Measurements from ENCODE around the gene ADAP1. TPM values are rescaled to one million over a fixed set of nuclear protein-coding genes. Genes with fewer than 3 reads are reported as not detected.

ADAP1 gene
- total RNA-seq, 6 experiments from 2014 or later = 1.4 to 4.2 (median 2.7) TPM

- Histone ChIP-seq H3K27ac (no peak overlapping the region), H3K4me3 (no peak overlapping the region), H3K36me3 (no peaks in the 10 kb centered on the region), H3K27me3 (no peaks in the 10 kb centered on the region), H3K4me1 (peaks cover 0 to 10% (median 0%) of the 10 kb centered on the region in 4 donors), H3K9me3 (no peaks in the 10 kb centered on the region)
- DNase-seq (no peak), ATAC-seq (no peak)
- intact Hi-C loops (cut with DNase I) = no loop called here
- TF ChIP-seq POLR2A (IDR thresholded peaks at IDR 0.05) (no peak), CTCF (IDR thresholded peaks at IDR 0.05) (no peak)
- WGBS (ENCODE audit: insufficient coverage, low coverage, low lambda C conversion rate, missing lambda C conversion rate) = 84% methylated on average over 21 of the region's 37 CpGs
These were observed 50.3 kb downstream of the ADAP1 start for GRCh38 chr7:903921-904755.

DNA sequence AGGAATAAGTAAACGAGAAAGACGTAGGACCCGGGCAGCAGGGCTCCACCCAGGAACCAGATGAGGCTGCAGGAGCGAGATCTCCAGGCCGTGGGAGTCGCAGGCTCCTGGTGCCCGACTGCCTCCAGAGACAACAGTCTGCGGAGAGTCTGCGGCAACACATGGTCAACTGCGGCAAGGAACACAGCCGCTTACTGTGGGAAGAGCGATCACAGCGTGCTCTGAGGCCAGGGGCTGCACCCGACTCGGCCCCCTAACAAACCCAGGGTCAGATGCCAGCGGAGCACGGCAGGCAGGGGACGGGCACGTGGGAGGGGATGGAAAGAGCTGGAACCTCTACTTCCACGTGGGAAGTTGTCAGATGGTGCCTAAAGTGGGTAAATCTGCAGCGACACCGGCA, 51.5 kb downstream of the ADAP1 start:
- no peaks in the 10 kb centered on the region for H3K36me3 ChIP-seq
- no peaks in the 10 kb centered on the region for H3K27me3 ChIP-seq
- intact Hi-C loops (cut with DNase I) = no loop called here
- H3K27ac ChIP-seq = no peak overlapping the region
- H3K4me3 ChIP-seq = no peak overlapping the region
- 89% methylated on average over 14 of the region's 22 CpGs for WGBS (ENCODE audit: insufficient coverage, low coverage, low lambda C conversion rate, missing lambda C conversion rate)
- TF ChIP-seq CTCF (IDR thresholded peaks at IDR 0.05) (no peak), POLR2A (IDR thresholded peaks at IDR 0.05) (no peak)
- no peaks in the 10 kb centered on the region for H3K9me3 ChIP-seq
- ATAC-seq (no peak), DNase-seq (no peak)
- H3K4me1 ChIP-seq = peaks cover 0 to 10% (median 0%) of the 10 kb centered on the region in 4 donors

- TF ChIP-seq POLR2A (IDR thresholded peaks at IDR 0.05) = no peak
- TF ChIP-seq CTCF (IDR thresholded peaks at IDR 0.05) = no peak
- Histone ChIP-seq H3K27me3 (no peaks in the 10 kb centered on the region), H3K36me3 (peaks cover 0 to 7% (median 3%) of the 10 kb centered on the region in 4 donors), H3K9me3 (no peaks in the 10 kb centered on the region), H3K4me3 (no peak overlapping the region), H3K4me1 (peaks cover 0 to 10% (median 0%) of the 10 kb centered on the region in 4 donors), H3K27ac (no peak overlapping the region)
- 10% methylated on average over 14 of the region's 24 CpGs for WGBS (ENCODE audit: insufficient coverage, low coverage, low lambda C conversion rate, missing lambda C conversion rate)
- intact Hi-C loops (cut with DNase I) = no loop called here
- ATAC-seq (peak; percentile 60 to 76 (median 68)), DNase-seq (peak; percentile 72 to 80 (median 79))
These were observed 52.9 kb downstream of the ADAP1 start for GRCh38 chr7:901388-902154.

GRCh38 chr7:901041-901387, 53.5 kb downstream of the ADAP1 start:
- no peak for TF ChIP-seq CTCF (IDR thresholded peaks at IDR 0.05)
- Histone ChIP-seq H3K36me3 (peaks cover 0 to 10% (median 5%) of the 10 kb centered on the region in 4 donors), H3K27me3 (no peaks in the 10 kb centered on the region), H3K27ac (no peak overlapping the region), H3K4me1 (peaks cover 0 to 10% (median 0%) of the 10 kb centered on the region in 4 donors), H3K4me3 (no peak overlapping the region), H3K9me3 (no peaks in the 10 kb centered on the region)
- ATAC-seq (peak in 1 of 4 donors; percentile 54), DNase-seq (no peak)
- WGBS (ENCODE audit: insufficient coverage, low coverage, low lambda C conversion rate, missing lambda C conversion rate) = no CpG with 5 or more reads among the region's 8 CpGs
- intact Hi-C loops (cut with DNase I) = no loop called here
